Activated T-helper 1 cell treated with anti-CD3 and anti-CD28 coated beads, Interleukin-2, amount 50 U/mL, for 16 hours (primary cell): Measurements from ENCODE around the gene TCF12.

Experiments
- DNase-seq, 2 donors: peaks; one replicate each; pipeline ENCODE4 v3.0.0-alpha.2; 2020; ENCODE audit warnings: low read depth in 1 of 2, low spot score in 1 of 2

TCF12 gene

GRCh38 chr15:57312318-57313133 lies 394.1 kb downstream of the TCF12 start:
- no peak for DNase-seq

GRCh38 chr15:57313134-57313483 lies 394.7 kb downstream of the TCF12 start:
- DNase-seq: no peak

GRCh38 chr15:57314221-57314620 lies 395.8 kb downstream of the TCF12 start:
- no peak for DNase-seq

GRCh38 chr15:57316451-57316850 lies 398.0 kb downstream of the TCF12 start:
- DNase-seq: no peak

GRCh38 chr15:57319226-57319918 lies 400.9 kb downstream of the TCF12 start:
- DNase-seq: no peak

GRCh38 chr15:57319919-57320560 lies 401.6 kb downstream of the TCF12 start:
- no peak for DNase-seq

GRCh38 chr15:57320631-57321220 lies 402.3 kb downstream of the TCF12 start:
- no peak for DNase-seq

GRCh38 chr15:57321485-57321884 lies 403.0 kb downstream of the TCF12 start:
- DNase-seq: no peak

- no peak for DNase-seq
Observed at GRCh38 chr15:57321973-57322601, 403.6 kb downstream of the TCF12 start.

- DNase-seq: no peak
Observed at GRCh38 chr15:57322602-57323250, 404.3 kb downstream of the TCF12 start.

GRCh38 chr15:57323299-57323805 lies 404.9 kb downstream of the TCF12 start:
- no peak for DNase-seq

- no peak for DNase-seq
Observed at GRCh38 chr15:57323806-57324589, 405.6 kb downstream of the TCF12 start.

- DNase-seq: no peak
Observed at GRCh38 chr15:57324590-57324890, 406.1 kb downstream of the TCF12 start.

GRCh38 chr15:57324944-57325679 lies 406.7 kb downstream of the TCF12 start:
- DNase-seq: no peak

- DNase-seq: no peak
Observed at GRCh38 chr15:57326196-57326595, 407.8 kb downstream of the TCF12 start.

- no peak for DNase-seq
Observed at GRCh38 chr15:57327985-57328471, 409.6 kb downstream of the TCF12 start.

- no peak for DNase-seq
Observed at GRCh38 chr15:57328479-57328878, 410.0 kb downstream of the TCF12 start.

- no peak for DNase-seq
Observed at GRCh38 chr15:57328897-57329296, 410.5 kb downstream of the TCF12 start.
